HG03457 (cell line): ENCODE measurements around the gene ERBB4.

Source experiments
- ATAC-seq: cut with Tn5 transposase; IDR thresholded peaks from one replicate; pipeline ENCODE4 v1.9.1; 2021; ENCODE audit warnings: moderate number of reproducible peaks; ENCODE audit not compliant: unreplicated experiment

Gene ERBB4

GRCh38 chr2:212428681-212429478 is 109.7 kb downstream of the ERBB4 start:
- no peak for ATAC-seq

- no peak for ATAC-seq
These were observed 111.0 kb downstream of the ERBB4 start for GRCh38 chr2:212427638-212428037.

DNA sequence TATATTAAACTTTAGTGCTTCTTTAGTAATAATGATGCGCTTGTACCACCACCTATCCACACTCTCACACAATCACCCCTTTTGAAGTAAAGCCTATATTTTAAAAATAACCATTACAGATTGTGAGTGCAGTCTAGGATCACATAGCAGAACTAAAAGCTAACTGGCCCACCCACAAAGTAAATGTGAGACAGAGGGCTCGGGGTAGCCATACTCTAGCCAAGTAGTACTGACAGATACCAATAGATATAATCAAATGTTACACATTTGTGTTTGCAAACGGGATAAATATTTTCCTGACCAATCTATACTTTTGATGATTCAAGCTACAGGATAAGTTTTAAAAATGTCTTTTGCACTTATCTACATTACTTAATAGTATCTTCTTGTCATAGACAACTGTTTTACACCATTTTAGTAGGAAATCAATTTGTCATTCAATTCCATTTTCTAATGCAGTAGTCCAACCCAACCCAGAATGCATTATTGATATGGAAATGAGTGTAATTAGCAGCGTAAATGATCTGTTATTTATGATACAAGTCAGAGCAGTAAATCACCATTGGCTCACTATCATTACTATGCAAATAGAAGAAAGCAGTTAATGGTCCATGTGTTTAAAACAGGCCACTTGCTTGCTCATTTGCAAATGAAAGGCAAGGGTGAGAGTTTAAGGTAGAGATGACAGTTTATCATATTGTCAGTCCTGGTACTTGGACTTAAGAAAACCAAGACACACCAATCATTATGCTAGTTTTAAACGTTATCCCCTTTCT is 111.8 kb downstream of the ERBB4 start:
- ATAC-seq, result no peak

GRCh38 chr2:212424082-212424481 is 114.5 kb downstream of the ERBB4 start:
- ATAC-seq, result no peak

DNA sequence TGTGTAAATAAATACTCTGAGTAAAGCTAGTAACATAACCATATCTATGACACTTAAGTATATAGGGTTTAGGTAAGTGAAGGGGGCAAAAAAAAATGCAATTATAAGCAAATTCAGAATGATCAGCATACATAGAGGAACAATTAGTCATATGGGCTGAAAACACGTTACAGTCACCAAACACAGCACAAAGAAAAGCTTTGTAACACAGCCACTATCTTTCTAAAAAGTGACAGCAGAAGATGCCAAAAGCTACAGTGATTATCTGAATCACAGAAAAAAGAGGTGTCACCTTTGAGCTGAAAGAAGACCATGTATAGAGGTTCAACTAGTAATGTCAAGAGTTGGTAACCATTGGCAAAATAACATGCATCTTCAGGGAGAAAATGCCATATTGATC is 115.5 kb downstream of the ERBB4 start:
- no peak for ATAC-seq

DNA sequence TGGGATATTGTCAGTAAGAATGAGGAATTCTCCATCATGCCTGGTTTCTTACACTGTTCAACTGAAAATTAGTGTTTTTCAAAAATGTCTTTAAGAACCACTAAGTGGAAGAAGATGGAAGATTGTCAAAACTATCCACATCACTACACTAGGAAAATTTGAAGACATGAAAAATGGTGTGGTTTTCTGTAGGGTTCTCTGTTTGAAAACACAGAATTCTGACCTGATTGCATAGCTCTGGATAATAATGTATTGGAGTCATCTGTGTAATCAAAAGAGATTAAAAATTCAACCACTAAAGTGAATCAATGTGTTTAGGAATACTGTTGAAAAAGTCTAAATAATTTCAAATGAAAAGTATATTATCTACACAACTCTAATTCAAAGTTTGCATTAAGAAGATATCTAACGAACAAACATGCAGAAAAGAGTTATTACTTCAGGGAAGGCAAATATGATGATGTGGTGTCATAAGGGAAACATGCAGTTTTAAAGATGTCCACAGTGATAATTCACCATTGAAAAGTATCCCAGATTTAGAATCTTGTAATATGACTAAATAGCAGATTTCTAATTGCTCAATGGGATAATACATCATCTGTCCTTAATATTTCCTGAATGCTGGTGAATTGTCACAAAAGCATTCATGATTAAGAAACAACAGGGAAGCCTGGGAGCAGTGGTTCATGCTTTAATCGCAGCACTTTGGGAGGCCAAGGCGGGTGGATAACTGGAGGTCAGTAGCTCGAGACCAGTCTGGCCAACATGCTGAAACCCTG is 116.9 kb downstream of the ERBB4 start:
- no peak for ATAC-seq

GRCh38 chr2:212416086-212416485 is 122.5 kb downstream of the ERBB4 start:
- ATAC-seq, result no peak

DNA sequence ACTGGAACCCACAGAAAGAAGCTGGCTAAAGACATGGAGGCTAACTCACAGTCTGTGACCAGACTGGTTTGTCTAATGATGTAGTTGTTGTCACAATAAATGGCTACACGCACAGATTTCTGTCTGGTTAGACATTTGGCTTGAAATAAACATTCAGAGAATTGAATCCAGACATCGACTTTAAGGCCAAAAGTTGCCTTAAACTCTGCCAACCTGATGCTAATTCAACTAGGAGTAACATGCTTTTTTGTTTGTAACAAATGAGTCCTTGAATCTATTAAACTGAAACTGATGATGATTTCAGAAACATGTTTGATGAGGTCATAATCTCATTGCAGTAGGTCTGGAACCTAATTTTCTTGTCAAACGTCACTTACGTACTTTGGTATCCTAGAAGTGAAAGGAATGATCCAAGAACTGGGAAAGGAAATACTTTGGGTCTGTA is 123.8 kb downstream of the ERBB4 start:
- no peak for ATAC-seq

- no peak for ATAC-seq
These were observed 129.0 kb downstream of the ERBB4 start for GRCh38 chr2:212409560-212409959.

GRCh38 chr2:212408524-212408923 is 130.1 kb downstream of the ERBB4 start:
- no peak for ATAC-seq

DNA sequence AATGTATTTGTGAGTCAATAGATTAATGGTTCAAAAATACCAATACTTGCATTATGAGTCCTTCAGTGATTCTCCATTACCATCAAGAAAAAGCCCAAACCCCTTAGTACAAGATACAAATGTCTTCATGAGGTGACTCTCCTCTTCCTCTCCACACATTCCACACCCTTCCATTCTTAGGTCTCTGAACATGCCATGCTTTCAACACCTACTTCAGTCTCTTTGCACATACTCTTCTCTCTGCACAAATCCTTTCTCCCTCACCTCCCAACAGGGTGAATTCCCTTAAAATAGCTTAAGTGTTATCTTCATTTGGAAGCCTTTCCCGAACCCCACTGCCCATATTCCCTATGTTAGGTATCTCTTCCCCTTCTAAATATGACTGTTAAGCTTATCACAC is 131.9 kb downstream of the ERBB4 start:
- no peak for ATAC-seq

- ATAC-seq, result no peak
These were observed 136.3 kb downstream of the ERBB4 start for GRCh38 chr2:212402316-212402715.

- ATAC-seq, result no peak
These were observed 140.3 kb downstream of the ERBB4 start for GRCh38 chr2:212398316-212398715.

DNA sequence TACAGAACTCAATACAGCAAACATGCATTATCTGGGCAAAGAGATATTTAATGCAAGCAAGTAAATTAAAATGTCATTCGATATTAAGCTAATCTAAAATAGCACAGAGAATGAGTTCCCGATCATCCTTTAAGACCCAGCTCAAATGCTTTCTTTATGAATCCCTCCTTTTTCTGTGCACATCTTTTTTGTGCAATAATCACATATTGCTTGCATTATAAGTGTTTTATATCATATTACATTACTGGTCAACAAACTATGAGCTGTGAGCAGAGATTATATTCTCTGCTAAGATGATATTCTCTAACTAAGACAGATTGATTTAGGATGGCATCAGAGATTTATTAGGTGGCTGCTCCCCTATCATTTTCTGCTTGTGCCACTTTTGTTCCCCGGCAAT is 146.1 kb downstream of the ERBB4 start:
- no peak for ATAC-seq

GRCh38 chr2:212392043-212392442 is 146.6 kb downstream of the ERBB4 start:
- ATAC-seq, result no peak

GRCh38 chr2:212387146-212387545 is 151.5 kb downstream of the ERBB4 start:
- no peak for ATAC-seq

- no peak for ATAC-seq
These were observed 153.4 kb downstream of the ERBB4 start for GRCh38 chr2:212385241-212385640.

- ATAC-seq, result no peak
These were observed 154.6 kb downstream of the ERBB4 start for GRCh38 chr2:212384027-212384426.

- ATAC-seq, result no peak
These were observed 157.0 kb downstream of the ERBB4 start for GRCh38 chr2:212381428-212382102.

DNA sequence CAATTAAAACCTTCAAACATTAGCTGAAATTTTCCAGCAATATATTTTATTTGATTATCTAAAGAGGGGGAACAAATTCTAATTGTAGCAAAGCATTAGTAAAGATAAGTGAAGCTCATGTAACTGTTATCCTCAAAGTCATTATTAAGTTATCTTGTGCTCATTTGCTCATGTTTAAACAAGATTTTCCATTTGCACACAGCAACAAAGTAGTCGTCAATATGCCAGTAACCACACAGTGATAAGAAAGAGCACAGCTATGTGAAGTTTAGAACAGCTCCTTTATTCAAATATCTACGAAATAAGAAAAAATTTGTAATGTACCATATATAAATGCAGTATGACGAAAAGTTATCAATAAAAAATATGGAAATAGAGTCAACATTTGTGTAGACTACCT is 159.5 kb downstream of the ERBB4 start:
- no peak for ATAC-seq

DNA sequence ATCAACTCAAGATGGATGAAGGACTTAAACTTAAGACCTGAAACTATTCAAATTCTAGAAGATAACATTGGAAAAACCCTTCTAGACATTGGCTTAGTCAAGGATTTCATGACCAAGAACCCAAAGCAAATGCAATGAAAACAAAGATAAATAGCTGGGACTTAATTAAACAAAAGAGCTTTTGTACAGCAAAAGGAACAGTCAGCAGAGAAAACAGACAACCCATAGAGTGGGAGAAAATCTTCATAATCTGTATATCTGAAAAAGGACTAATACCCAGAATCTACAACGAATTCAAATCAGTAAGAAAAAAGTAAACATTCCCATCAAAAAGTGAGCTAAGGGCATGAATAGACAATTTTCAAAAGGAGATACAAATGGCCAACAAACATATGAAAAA is 171.2 kb downstream of the ERBB4 start:
- ATAC-seq, result no peak
